GM19099 (cell line): ENCODE results near the gene REXO1.

Experiments used
- POLR2A ChIP-seq: IDR thresholded peaks from 3 replicates; pipeline ENCODE4 v1.6.1; 2011; ENCODE audit warnings: low read depth; ENCODE audit not compliant: insufficient read length; ENCODE audit errors: extremely low read depth

Gene REXO1

DNA sequence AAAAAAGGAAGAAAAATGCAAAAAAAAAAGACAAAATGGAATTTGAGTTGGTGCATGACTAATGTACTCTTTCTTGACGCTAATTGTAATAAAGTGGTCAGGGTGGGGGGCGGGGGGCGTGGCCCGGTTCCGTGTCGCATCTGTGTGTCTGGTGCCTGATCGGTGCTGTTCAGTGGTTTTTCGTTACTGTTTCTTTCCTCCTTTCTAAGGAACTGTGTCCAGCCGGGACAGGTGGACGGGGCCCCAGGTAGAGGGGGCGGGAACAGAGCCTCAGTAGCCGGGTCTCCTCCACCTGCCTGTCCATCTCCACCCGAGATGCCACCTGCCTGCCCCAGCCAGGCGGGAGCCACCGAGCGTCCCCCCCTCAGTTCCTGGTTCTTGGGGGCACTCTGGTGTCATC lies 68.7 kb downstream of the REXO1 start:
- TF ChIP-seq POLR2A = no peak

DNA sequence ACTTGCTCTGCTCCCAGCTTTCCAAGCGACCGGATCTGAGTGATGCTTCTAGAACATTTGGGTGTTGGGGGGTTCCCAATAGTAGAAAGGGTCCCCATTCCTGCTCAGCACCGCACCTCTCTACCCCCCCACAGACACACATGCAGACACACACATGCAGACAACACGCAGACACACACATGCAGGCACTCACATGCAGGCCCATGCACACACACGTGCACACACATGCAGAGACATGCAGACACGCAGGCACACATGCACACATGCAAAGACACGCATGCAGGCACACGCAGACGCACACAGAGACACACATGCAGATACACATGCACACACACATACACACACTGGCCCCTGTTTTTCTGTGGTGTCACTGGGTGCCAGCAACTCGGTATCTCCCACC lies 71.1 kb downstream of the REXO1 start:
- no peak for TF ChIP-seq POLR2A

DNA sequence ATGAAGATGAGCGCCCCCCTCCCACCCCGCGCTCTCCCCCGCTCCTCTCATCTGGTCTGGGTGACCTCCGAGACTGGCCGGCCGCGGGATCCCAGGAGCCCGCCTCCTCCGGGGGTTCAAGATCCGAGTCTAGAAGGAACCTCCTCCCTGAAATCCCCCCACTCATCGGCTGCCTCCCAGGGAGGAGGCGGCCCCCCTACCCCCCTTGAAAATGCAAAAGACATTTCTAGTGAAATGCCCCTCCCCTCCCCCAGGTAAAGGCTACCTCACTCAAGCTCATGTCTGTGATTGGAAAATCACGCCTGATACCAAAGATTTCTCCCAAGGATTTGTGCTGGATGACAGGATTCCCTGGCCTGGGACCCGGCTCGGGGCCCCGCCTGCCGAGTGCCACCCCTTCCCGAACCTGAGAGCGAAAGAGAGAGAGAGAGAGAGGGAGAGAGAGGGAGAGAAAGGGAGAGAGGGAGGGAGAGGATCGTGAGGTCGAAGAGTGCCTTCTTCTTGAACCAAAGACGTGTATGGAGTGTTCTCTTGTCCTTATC lies 71.6 kb downstream of the REXO1 start:
- no peak for TF ChIP-seq POLR2A

DNA sequence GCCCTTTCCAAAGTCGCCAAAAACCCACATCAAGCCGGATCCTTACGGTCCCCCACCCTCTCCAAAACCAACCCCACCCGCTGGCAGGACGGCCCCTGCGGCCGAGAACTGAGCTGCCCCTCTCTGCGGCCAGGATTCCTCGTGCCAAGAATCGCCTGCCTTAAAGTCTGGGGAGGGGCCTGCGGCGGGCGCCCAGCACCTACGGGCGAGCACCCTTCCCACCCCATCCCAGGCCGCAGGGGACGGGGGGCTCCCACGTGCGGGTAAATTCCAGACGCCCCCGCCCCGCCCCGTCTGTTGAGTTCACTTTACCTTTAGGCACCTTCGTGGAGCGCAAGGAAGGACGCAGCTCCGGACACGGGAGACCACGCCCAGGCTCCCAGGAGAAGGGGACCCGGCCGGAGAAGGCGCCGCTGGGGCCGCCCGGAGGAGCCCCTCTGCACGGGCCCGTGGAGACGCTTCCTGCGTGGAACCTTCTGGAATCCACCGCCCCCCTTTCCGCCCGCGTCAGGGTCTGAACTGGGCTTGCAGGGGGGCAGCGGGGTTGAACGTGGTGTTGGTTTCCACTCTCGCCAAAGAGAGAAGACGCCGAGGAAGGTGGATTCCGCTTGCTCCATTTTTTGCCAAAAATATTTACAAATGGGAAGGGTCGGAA lies 72.2 kb downstream of the REXO1 start:
- TF ChIP-seq POLR2A = no peak

DNA sequence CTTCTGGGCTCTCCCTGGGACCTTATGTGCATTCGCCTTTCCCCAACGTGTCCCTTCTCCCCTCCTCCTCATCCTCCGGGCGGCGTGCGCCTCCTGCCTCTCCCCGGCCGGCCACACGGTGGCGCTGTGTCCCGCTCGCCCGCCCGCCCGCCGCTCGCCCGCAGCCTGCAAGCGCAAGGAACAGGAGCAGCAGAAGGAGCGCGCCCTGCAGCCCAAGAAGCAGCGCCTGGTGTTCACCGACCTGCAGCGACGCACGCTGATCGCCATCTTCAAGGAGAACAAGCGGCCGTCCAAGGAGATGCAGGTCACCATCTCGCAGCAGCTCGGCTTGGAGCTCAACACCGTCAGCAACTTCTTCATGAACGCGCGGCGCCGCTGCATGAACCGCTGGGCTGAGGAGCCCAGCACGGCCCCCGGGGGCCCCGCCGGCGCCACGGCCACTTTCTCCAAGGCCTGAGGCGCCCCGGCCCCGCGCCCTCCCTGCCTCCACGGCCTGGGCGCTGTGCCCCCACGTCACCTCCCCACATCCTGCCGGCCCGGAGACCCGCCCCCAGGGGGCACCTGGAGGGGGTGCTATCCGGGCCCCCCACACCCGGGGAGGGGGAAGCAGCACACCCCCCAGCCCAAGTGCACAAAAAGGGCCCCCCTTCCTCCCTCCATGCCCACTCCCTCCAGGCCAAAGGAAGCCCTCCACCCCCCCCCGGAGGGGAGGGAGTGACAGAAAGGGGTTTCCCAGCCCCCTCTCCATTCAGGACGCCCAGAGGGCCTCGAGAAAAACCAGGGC lies 73.1 kb downstream of the REXO1 start:
- TF ChIP-seq POLR2A = no peak

DNA sequence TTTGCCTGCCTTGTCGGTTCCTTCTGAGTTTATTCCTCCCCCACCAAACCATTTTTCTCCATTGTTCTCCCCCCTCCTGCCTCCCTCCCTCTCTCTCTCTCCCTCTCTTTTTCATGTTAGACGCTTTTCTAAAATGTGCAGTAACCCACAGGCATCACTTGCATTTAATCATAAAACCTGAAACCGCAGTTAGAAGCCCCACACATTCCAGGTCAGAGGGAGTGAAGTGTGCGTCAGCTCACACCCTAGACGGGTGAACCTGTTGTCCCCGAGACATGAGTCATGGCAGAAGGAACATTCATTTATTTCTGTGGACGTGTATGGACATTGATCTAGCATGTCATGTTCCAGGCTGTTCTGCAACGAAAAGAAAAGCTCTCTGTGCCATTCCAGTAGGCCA lies 75.1 kb downstream of the REXO1 start:
- TF ChIP-seq POLR2A = no peak

DNA sequence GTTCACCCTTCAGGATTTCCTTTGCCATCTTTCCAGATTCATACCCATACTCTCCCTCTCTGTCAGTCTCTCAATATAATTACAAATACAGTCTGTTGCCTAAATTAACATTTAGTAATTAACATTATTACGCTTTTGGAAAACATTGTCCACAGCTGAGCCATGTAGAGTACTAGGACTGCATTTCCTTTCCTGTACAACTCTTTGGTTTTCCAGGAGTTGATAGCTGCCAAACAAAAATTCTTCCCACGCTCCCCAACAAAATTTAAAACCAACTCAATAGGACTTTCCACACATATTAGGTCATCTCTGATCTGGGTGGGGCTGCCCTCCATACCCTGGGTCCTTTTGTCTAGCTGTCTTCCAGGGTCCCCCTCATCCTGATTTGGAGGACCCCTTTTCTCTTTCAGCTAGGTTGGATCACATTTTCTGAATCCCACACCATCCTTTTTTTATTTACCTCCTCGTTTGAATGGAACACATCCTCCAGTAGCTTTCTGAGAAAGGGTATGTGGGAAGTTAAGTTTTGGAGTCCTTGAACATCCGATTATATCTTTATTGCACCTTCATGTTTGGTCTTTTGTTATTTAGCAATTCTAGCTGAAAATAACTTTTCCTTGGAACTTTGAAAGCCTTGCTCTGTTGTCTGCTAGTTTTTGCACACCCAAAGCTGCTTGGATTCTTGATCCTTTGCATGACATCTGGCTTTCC lies 77.3 kb downstream of the REXO1 start:
- TF ChIP-seq POLR2A = no peak

DNA sequence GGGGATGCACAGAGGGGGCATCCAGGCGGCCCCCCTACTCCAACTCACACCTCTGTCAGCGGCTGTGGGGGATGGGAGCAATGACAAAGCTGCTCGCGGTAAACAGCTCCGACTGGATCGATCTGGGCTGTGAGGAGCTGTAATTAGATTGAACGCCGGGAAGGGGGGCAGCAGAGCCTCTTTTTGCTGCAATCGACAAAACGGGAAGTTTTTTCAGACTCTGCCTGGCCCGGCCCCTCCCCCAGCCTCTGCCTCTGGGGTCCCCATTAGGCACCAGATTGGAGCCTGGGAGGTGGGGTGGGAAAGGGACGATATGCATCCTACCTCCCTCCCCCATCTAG lies 78.7 kb downstream of the REXO1 start:
- TF ChIP-seq POLR2A = no peak

DNA sequence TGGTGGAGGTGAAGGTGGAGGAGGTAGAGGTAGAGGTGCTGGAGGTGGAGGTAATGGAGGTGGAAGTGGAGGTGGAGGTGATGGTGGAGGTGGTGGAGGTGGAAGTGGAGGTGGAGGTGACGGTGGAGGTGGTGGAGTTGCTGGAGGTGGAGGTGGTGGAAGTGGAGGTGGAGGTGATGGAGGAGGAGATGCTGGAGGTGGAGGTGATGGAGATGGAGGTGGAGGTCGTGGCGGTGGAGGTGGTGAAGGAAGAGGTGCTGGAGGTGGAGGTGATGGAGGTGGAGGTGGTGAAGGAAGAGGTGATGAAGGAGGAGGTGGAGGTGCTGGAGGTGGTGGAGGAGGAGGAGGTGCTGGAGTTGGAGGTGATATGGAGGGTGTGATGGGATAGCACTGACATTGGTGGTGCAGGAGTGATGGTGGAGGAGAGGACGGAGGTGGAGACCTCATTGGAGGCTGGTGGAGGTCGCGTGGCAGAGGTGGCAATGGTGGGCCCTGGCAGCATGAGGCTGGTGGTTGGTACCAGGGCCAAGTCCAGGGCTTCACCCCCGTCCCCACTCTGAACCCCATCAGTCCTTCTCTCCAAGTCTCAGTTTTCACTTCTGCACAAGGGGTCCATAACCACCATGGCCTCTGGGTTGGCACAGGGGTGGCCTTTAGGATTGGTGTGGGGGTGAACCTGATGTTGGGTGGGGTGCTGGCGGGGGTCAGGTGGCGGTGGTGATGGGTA lies 79.2 kb downstream of the REXO1 start:
- TF ChIP-seq POLR2A = no peak

DNA sequence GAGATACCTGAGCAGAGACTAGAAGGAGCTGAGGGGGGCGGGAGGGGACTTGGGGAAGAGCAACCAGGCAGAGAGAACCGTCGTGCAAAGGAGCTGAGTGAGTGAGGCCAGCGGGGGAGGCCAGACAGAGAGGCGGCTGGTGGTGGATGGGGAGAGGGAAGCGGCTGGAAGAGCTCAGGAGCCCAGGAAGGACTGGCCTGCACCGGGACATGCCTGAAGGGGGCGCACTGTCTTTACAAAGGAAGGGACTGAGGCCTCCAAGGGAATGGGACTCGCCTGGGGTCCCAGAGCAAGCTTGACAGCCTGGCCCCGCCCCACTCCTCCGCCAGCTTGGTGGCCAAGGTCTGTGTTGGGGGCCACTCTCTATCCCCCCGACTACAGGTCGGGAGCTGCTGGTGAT lies 80.0 kb downstream of the REXO1 start:
- no peak for TF ChIP-seq POLR2A

DNA sequence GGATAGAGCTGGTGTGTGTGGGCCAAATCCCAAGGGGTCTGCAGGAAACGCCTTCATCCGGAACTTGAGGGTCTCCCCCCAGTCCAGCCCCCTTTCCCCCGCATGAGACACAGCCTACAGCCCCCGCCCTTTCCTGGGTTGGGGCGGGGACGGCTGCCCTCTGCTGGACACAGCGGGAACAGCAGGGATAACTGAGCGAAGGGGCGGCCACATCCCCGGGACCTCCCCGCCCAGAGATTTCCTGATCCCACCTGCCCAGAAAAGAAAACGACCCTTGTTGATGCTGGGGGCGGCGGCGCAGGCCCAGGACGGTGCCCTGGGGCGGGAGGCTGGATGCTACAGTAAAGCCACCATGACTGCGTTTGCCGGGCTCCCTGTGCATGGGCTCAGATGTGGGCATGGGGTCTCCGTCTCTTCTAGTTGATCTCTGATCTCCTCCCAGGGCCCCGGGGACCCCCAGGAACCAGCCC lies 80.8 kb downstream of the REXO1 start:
- TF ChIP-seq POLR2A = no peak

DNA sequence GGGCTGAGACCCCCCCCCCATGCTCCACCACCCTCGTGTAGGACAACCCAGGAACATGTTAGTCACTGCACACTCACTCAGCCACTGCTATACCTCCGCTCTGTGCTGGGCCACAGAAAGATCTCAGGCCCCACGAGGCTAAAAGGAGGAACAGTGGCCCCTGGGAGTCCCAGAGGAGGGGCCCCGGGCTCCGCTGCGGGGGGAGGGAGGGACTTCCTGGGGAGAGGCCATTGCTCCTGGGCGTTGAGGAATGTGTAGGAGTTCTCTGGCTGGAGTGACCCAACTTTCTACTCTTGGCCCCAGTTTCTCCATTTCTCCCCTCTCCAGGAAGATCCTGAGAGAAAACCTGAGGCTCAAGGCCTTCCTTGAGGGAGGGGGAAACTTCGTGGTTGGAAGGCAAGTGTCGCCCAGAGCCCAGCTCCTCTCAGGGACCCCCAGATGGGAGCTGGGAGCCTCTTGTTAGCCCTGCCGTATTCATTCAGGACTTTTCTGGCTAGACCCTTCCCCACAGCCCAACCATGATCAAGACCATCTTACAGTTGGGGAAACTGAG lies 81.4 kb downstream of the REXO1 start:
- TF ChIP-seq POLR2A = no peak

DNA sequence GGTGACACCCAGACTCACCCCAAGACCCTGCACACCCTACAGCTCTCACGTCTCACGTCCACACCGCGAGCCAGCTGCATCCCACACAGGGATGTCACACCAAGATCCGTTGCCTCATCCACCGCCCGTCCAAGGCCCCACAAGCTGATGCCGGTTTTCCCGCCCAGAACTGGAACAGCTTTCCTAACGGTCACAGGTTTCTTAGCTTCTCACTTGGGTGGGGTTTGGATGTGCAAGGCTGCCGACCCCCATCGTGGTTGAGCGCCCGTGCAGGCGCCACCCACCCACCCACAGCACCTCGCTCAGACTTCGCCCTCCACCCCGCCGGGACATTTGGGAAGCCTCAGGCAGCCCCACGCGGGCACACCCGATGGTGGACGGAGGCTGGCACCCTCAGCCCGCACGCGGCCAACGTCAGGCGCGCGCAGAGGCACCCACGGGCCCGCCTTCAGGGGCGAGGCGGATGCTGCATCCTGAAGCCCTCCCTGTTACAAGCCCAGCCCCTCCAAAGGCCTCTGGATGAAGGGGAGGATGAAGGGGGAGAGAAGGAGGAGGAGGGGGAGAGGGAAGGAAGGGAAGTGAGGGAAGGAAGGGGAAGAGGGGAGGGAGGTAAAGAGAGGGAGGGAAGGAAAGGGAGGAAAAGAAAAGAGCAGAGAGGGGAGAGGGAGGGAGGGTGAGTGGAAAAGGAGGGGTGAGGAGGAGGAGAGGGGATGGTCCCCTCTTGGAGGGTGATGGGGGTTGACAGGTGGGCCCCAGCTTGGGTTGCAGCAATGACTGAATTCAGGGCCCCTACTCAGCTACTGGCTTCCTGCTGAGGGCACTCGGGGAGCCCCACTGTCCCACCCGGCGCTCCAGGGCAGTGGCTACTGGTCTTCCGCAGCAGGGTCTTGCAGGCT lies 82.1 kb downstream of the REXO1 start:
- TF ChIP-seq POLR2A = no peak
